Tibial artery (tissue), 4 donors: ENCODE data around the gene TAF7.

Experiments
- DNase-seq, 2 donors: peaks; one replicate each; pipeline ENCODE4 v3.0.0-alpha.2; 2019
- H3K27ac ChIP-seq, 2 donors: fragments of 200-600 bp; sonication (generic) in 1 of 2; 1 replicate in 1 of 2; 2 replicates in 1 of 2; pipeline ENCODE4 v1.5.1; 2018 to 2019; ENCODE audit warnings: mild to moderate bottlenecking in 1 of 2
- H3K27me3 ChIP-seq, 2 donors: fragments of 200-600 bp; sonication (generic) in 1 of 2; one replicate each; pipeline versions ENCODE4 v1.5.1 to v1.6.0; 2016 to 2019
- H3K36me3 ChIP-seq, 3 donors: fragments of 200-600 bp; sonication (generic) in 2 of 3; one replicate each; pipeline ENCODE4 v1.5.1; 2016 to 2019; ENCODE audit warnings: mild to moderate bottlenecking in 2 of 3
- H3K4me1 ChIP-seq, 4 donors: fragments of 200-600 bp; sonication (generic) in 2 of 4; 1 replicate in 3 of 4; 2 replicates in 1 of 4; pipeline ENCODE4 v1.5.1; 2016 to 2019
- H3K4me3 ChIP-seq, 2 donors: fragments of 200-600 bp; sonication (generic) in 1 of 2; 1 replicate in 1 of 2; 2 replicates in 1 of 2; pipeline ENCODE4 v1.5.1; 2018 to 2019; ENCODE audit warnings: mild to moderate bottlenecking in 2 of 2
- H3K9me3 ChIP-seq, 3 donors: fragments of 200-600 bp; sonication (generic) in 1 of 3; one replicate each; pipeline ENCODE4 v1.5.1; 2016 to 2019
- intact Hi-C: fragments of 100-400 bp; cut with DNase I; formaldehyde crosslinking; loops from one replicate; pipeline ENCODE4 v1.15.0; 2023; ENCODE audit warnings: low total_unique reads
- TF ChIP-seq, protein P1 (sequence below), 2 experiments: fragments of 200-600 bp in 1 of 2; fragments of 450-650 bp in 1 of 2; IDR thresholded peaks; one replicate each; pipeline ENCODE4 v1.5.1; 2017 to 2019; ENCODE audit warnings: antibody characterized with exemption in 2 of 2, mild to moderate bottlenecking in 1 of 2, moderate library complexity in 1 of 2

Gene TAF7

DNA sequence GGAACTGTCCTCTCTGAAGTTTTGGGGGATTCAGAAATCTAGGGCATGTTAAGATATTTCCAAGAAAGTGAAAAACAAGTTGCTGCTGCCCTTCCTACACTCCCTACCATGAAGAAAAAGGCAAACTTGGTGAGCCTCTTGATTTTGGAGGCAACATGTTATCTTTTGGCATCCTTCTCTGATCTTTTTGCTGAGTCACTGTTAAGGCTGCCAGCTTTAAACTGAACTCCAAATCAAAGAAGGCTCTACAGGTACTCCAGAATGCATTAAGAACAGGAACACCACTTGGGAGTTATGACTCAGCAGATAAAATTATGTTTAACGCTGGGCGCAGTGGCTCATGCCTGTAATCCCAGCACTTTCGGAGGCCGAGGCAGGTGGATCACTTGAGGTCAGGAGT is 51.4 kb downstream of the TAF7 start:
- no peaks in the 10 kb centered on the region for H3K27me3 ChIP-seq
- TF ChIP-seq, protein P1, sequence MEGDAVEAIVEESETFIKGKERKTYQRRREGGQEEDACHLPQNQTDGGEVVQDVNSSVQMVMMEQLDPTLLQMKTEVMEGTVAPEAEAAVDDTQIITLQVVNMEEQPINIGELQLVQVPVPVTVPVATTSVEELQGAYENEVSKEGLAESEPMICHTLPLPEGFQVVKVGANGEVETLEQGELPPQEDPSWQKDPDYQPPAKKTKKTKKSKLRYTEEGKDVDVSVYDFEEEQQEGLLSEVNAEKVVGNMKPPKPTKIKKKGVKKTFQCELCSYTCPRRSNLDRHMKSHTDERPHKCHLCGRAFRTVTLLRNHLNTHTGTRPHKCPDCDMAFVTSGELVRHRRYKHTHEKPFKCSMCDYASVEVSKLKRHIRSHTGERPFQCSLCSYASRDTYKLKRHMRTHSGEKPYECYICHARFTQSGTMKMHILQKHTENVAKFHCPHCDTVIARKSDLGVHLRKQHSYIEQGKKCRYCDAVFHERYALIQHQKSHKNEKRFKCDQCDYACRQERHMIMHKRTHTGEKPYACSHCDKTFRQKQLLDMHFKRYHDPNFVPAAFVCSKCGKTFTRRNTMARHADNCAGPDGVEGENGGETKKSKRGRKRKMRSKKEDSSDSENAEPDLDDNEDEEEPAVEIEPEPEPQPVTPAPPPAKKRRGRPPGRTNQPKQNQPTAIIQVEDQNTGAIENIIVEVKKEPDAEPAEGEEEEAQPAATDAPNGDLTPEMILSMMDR (IDR thresholded peaks at IDR 0.05) = no peak
- H3K36me3 ChIP-seq = peaks cover 5 to 86% (median 79%) of the 10 kb centered on the region in 3 donors
- H3K4me1 ChIP-seq = no peaks in the 10 kb centered on the region
- DNase-seq = no peak
- intact Hi-C loops = no loop called here
- no peak overlapping the region for H3K27ac ChIP-seq
- H3K9me3 ChIP-seq = peaks cover 26 to 100% (median 99%) of the 10 kb centered on the region in 3 donors
- H3K4me3 ChIP-seq = no peak overlapping the region
